ENCODE measurements around the gene NRG4. TPM values are rescaled to one million over a fixed set of nuclear protein-coding genes. Genes with fewer than 3 reads are reported as not detected.

The NRG4 gene
- total RNA-seq, 1 experiment from 2014 or later = not detected

GRCh38 chr15:75945953-75946352 lies 66.3 kb downstream of the NRG4 start:
- no peak overlapping the region for H2BK5ac ChIP-seq (ENCODE audit: insufficient read length, low read length)
- no peaks in the 10 kb centered on the region for H4K20me1 ChIP-seq (ENCODE audit: control insufficient read depth, insufficient read depth, insufficient read length)
- no peak overlapping the region for H2AFZ ChIP-seq (ENCODE audit: low read length)
- no peak overlapping the region for H3K14ac ChIP-seq (ENCODE audit: insufficient read depth, low read length)
- no CpG with 5 or more reads among the region's 4 CpGs for WGBS (ENCODE audit: extremely low coverage, insufficient read length, low lambda C conversion rate)
- Mint-ChIP-seq H3K4me1 (no peaks in the 10 kb centered on the region), H3K9me3 (peaks cover 3 to 5% of the 10 kb centered on the region in 2 experiments; a peak in 3 of 5 replicates), H3K27me3 (ENCODE audit: low read depth) (peaks cover 3% of the 10 kb centered on the region; the same call in 1 of the 2 replicates), H3K4me3 (no peak overlapping the region), H3K27ac (no peak overlapping the region), H3K36me3 (ENCODE audit: insufficient read depth in 1 of 3, low read depth in 3 of 3) (peaks cover 0 to 2% (median 1%) of the 10 kb centered on the region in 3 experiments; a peak in 4 of 7 replicates)
- no peak overlapping the region for H4K5ac ChIP-seq (ENCODE audit: insufficient read length, low read depth, low read length)
- no peak overlapping the region for H4K8ac ChIP-seq (replicated peaks; ENCODE audit: insufficient read length, low read depth, low read length)
- no peak overlapping the region for H3K56ac ChIP-seq (ENCODE audit: insufficient read length, low read depth, low read length)
- no peak overlapping the region for H3K4ac ChIP-seq (ENCODE audit: low read depth, low read length)
- H3K79me1 ChIP-seq (ENCODE audit: insufficient read depth, low read depth, low read length, poor library complexity, severe bottlenecking) = no peaks in the 10 kb centered on the region
- no peak overlapping the region for H2BK12ac ChIP-seq (ENCODE audit: insufficient read length, low read depth, low read length)
- no peaks in the 10 kb centered on the region for H3K4me1 ChIP-seq (ENCODE audit: insufficient read depth, low read length)
- H2BK120ac ChIP-seq (ENCODE audit: low read depth, low read length, poor library complexity, severe bottlenecking) = no peak overlapping the region
- H2BK20ac ChIP-seq (ENCODE audit: low read depth, low read length, poor library complexity, severe bottlenecking) = no peak overlapping the region
- no peak overlapping the region for H4K91ac ChIP-seq (ENCODE audit: insufficient read length, low read depth, low read length)
- no peak overlapping the region for H3K18ac ChIP-seq (ENCODE audit: insufficient read length, low read depth, low read length)
- no peak overlapping the region for H2BK15ac ChIP-seq (ENCODE audit: low read depth, low read length)
- no peak overlapping the region for H3K4me2 ChIP-seq (ENCODE audit: insufficient read depth, insufficient read length, low read length)
- H3K23ac ChIP-seq (ENCODE audit: insufficient read length, low read depth, low read length) = no peak overlapping the region
- no peak overlapping the region for H3T11ph ChIP-seq (ENCODE audit: low read length)
- H2AK5ac ChIP-seq (ENCODE audit: insufficient read length, low read length) = no peak overlapping the region
- no peaks in the 10 kb centered on the region for H3K23me2 ChIP-seq (ENCODE audit: insufficient read length, low read depth, low read length, poor library complexity, severe bottlenecking)
- no peak overlapping the region for H3K9ac ChIP-seq (ENCODE audit: extremely low read depth, insufficient read length, low read length)
- H3K79me2 ChIP-seq (ENCODE audit: insufficient read depth, low read length) = no peaks in the 10 kb centered on the region
- no peak for TF ChIP-seq CTCF (conservative IDR thresholded peaks at IDR 0.05)
- H3K27ac ChIP-seq (ENCODE audit: insufficient read length, low read depth, low read length) = no peak overlapping the region
- H3K27me3 ChIP-seq (ENCODE audit: insufficient read depth, low read length) = no peaks in the 10 kb centered on the region
- no peak for DNase-seq
- H3K9me3 ChIP-seq (ENCODE audit: control insufficient read depth, low read depth, low read length) = no peaks in the 10 kb centered on the region

Measured in H9 (cell line).